ENCODE measurements around the gene CHST14.

Gene CHST14

GRCh38 chr15:40463279-40463678 lies 7.5 kb upstream of the CHST14 start:
- DNase-seq (ENCODE audit: low spot score) = no peak

- no peak for DNase-seq (ENCODE audit: low spot score)
Measured at GRCh38 chr15:40463886-40464545, 6.8 kb upstream of the CHST14 start.

- no peak for DNase-seq (ENCODE audit: low spot score)
Measured at GRCh38 chr15:40464595-40465185, 6.1 kb upstream of the CHST14 start.

- DNase-seq (ENCODE audit: low spot score) = no peak
Measured at GRCh38 chr15:40465939-40466338, 4.8 kb upstream of the CHST14 start.

- no peak for DNase-seq (ENCODE audit: low spot score)
Measured at GRCh38 chr15:40466426-40467260, 4.1 kb upstream of the CHST14 start.

- DNase-seq (ENCODE audit: low spot score) = no peak
Measured at GRCh38 chr15:40467261-40467615, 3.5 kb upstream of the CHST14 start.

GRCh38 chr15:40468898-40469331 lies 1.9 kb upstream of the CHST14 start:
- DNase-seq (ENCODE audit: low spot score) = no peak

- DNase-seq (ENCODE audit: low spot score) = no peak
Measured at GRCh38 chr15:40469776-40470390, 901 bp upstream of the CHST14 start.

- peak; percentile 76 for DNase-seq (ENCODE audit: low spot score)
Measured at GRCh38 chr15:40471105-40471807, 472 bp downstream of the CHST14 start.

- DNase-seq (ENCODE audit: low spot score) = peak; percentile 63
Measured at GRCh38 chr15:40471808-40472150, 995 bp downstream of the CHST14 start.

- no peak for DNase-seq (ENCODE audit: low spot score)
Measured at GRCh38 chr15:40472171-40472727, 1.5 kb downstream of the CHST14 start.

GRCh38 chr15:40474581-40474980 lies 3.8 kb downstream of the CHST14 start:
- DNase-seq (ENCODE audit: low spot score) = no peak

- DNase-seq (ENCODE audit: low spot score) = no peak
Measured at GRCh38 chr15:40477642-40478327, 7.0 kb downstream of the CHST14 start.

GRCh38 chr15:40479024-40479423 lies 8.2 kb downstream of the CHST14 start:
- DNase-seq (ENCODE audit: low spot score) = no peak

GRCh38 chr15:40481341-40482074 lies 10.7 kb downstream of the CHST14 start:
- DNase-seq (ENCODE audit: low spot score) = no peak

- DNase-seq (ENCODE audit: low spot score) = no peak
Measured at GRCh38 chr15:40483919-40484318, 13.1 kb downstream of the CHST14 start.

GRCh38 chr15:40486066-40486770 lies 15.4 kb downstream of the CHST14 start:
- no peak for DNase-seq (ENCODE audit: low spot score)

GRCh38 chr15:40487816-40488682 lies 17.3 kb downstream of the CHST14 start:
- DNase-seq (ENCODE audit: low spot score) = no peak

Measured in ecto neural progenitor cell (in vitro differentiated cells).